Measurements from ENCODE around the gene HERC4.

DNA sequence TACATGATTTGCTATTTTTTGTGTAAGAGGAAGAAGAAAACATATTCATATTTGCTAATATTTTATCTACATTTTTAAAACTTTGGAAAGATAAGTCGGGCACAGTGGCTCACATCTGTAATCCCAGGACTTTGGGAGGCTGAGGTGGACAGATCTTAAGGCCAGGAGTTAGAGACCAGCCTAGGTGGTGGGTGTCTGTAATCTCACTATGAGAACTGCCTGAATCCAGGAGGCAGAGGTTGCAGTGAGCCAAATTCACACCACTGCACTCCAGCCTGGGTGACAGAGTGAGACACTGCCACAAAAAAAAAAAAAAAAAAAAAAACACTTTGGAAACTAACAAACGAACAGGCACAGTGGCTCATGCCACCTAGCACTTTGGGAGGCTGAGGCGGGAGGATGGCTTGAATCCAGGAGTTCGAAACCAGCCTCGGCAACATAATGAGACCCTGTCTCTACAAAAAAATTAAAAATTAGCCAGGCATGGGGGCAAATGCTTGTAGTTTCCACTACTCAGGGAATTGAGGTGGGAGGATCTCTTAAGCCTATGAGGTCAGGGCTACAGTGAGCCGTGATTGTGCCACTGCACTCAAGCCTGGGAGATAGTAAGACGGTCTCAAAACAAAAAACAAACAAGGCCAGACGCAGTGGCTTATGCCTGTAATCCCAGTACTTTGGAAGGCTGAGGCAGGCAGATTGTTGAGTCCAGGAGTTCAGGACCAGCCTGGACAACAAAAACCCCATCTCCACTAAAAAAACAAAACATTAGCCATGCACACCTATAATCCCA, 25.6 kb downstream of the HERC4 start:
- TF ChIP-seq, protein P1, sequence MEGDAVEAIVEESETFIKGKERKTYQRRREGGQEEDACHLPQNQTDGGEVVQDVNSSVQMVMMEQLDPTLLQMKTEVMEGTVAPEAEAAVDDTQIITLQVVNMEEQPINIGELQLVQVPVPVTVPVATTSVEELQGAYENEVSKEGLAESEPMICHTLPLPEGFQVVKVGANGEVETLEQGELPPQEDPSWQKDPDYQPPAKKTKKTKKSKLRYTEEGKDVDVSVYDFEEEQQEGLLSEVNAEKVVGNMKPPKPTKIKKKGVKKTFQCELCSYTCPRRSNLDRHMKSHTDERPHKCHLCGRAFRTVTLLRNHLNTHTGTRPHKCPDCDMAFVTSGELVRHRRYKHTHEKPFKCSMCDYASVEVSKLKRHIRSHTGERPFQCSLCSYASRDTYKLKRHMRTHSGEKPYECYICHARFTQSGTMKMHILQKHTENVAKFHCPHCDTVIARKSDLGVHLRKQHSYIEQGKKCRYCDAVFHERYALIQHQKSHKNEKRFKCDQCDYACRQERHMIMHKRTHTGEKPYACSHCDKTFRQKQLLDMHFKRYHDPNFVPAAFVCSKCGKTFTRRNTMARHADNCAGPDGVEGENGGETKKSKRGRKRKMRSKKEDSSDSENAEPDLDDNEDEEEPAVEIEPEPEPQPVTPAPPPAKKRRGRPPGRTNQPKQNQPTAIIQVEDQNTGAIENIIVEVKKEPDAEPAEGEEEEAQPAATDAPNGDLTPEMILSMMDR (conservative IDR thresholded peaks at IDR 0.05; ENCODE audit: low read depth, low read length): no peak
- TF ChIP-seq EZH2 (IDR thresholded peaks at IDR 0.05; ENCODE audit: low read length, unreplicated experiment) (no peak), EZH2phosphoT487 (IDR thresholded peaks at IDR 0.05; ENCODE audit: borderline replicate concordance, low read length) (no peak)

All from PC-3 (cell line).